Caco-2 (cell line): Measurements from ENCODE around the gene KDM4B. TPM values are rescaled to one million over a fixed set of nuclear protein-coding genes. Genes with fewer than 3 reads are reported as not detected.
A peak's percentile ranks its signal among the peaks of the same experiment; 100 is the strongest.

Source experiments
- BruUV-seq: library from RNA; stranded (reverse); fragments of 400-500 nt; replicated peaks from 2 replicates; lab custom pipeline; 2021; lab: Mats Ljungman, UMichigan
- CTCF ChIA-PET: fragments of 300-600 bp; sonication (Branson Sonifier 250); formaldehyde crosslinking; loops from one replicate; lab custom pipeline; 2022; ENCODE audit warnings: antibody characterized with exemption; lab: Charles Lee
- POLR2A ChIA-PET: fragments of 300-600 bp; sonication (Branson Sonifier 250); formaldehyde crosslinking; loops from one replicate; lab custom pipeline; 2022; ENCODE audit warnings: antibody characterized with exemption; lab: Charles Lee
- DNase-seq, 2 experiments: peaks; one replicate each; pipeline versions ENCODE4 v3.0.0 to v3.0.0-alpha.2; 2020 to 2022
- H3K27me3 ChIP-seq: replicated peaks from 2 replicates; pipeline ENCODE4 v1.6.0; 2011; ENCODE audit warnings: low read length; ENCODE audit not compliant: control insufficient read depth, insufficient read depth
- H3K36me3 ChIP-seq: 2 replicates; pipeline ENCODE4 v1.5.1; 2011; ENCODE audit warnings: low read length; ENCODE audit not compliant: control insufficient read depth, insufficient read depth
- H3K4me1 ChIP-seq: fragments of 250-450 bp; sonication (Bioruptor Pico); 2 replicates; pipeline ENCODE4 v1.5.1; 2020; ENCODE audit warnings: mild to moderate bottlenecking
- H3K4me3 ChIP-seq: 2 replicates; pipeline ENCODE4 v1.5.1; 2011; ENCODE audit warnings: low read depth, mild to moderate bottlenecking, control low read depth, low read length
- H3K9me3 ChIP-seq: fragments of 250-450 bp; sonication (Bioruptor Pico); 2 replicates; pipeline ENCODE4 v1.5.1; 2020; ENCODE audit warnings: mild to moderate bottlenecking, moderate library complexity
- H3K27ac Mint-ChIP-seq: one replicate; pipeline ENCODE4 v1.8.0; 2022; ENCODE audit warnings: mixed read lengths; ENCODE audit not compliant: unreplicated experiment
- H3K27me3 Mint-ChIP-seq: one replicate; pipeline ENCODE4 v1.8.0; 2022; ENCODE audit warnings: mixed read lengths; ENCODE audit not compliant: insufficient read depth, unreplicated experiment
- H3K36me3 Mint-ChIP-seq: one replicate; pipeline ENCODE4 v1.8.0; 2022; ENCODE audit warnings: mild to moderate bottlenecking, mixed read lengths; ENCODE audit not compliant: insufficient read depth, unreplicated experiment
- H3K4me1 Mint-ChIP-seq: one replicate; pipeline ENCODE4 v1.8.0; 2022; ENCODE audit warnings: low read depth, mixed read lengths; ENCODE audit not compliant: unreplicated experiment
- H3K4me3 Mint-ChIP-seq: one replicate; pipeline ENCODE4 v1.8.0; 2022; ENCODE audit warnings: mild to moderate bottlenecking, moderate library complexity, mixed read lengths; ENCODE audit not compliant: unreplicated experiment
- H3K9me3 Mint-ChIP-seq: one replicate; pipeline ENCODE4 v1.8.0; 2022; ENCODE audit warnings: mixed read lengths; ENCODE audit not compliant: unreplicated experiment
- CTCF ChIP-seq, 2 experiments: fragments of 200-600 bp in 1 of 2; IDR thresholded peaks; 1 replicate in 1 of 2; 2 replicates in 1 of 2; pipeline versions ENCODE4 v1.5.1 to v1.8.0; 2011 to 2022; ENCODE audit warnings: antibody characterized with exemption in 1 of 2, control low read depth in 1 of 2, inconsistent platforms in 1 of 2, low read depth in 1 of 2, low read length in 1 of 2, mild to moderate bottlenecking in 1 of 2, moderate library complexity in 1 of 2; ENCODE audit not compliant: insufficient read depth in 1 of 2, severe bottlenecking in 1 of 2, unreplicated experiment in 1 of 2
- intact Hi-C: fragments of 100-400 bp; cut with micrococcal nuclease; formaldehyde crosslinking; loops from one replicate; pipeline ENCODE4 v1.10.0; 2022; ENCODE audit not compliant: unreplicated experiment
- total RNA-seq: library from RNA; stranded (reverse); gene quantifications from 2 replicates; pipeline ENCODE4 v1.2.3, GENCODE V29; 2022

The KDM4B gene
- total RNA-seq, 1 experiment from 2014 or later, result 27.4 TPM

- CTCF ChIA-PET, result no interaction called here
- H3K9me3 Mint-ChIP-seq, result no peaks in the 10 kb centered on the region
- no peaks in the 10 kb centered on the region for H3K27me3 ChIP-seq
- H3K9me3 ChIP-seq, result no peaks in the 10 kb centered on the region
- H3K4me3 Mint-ChIP-seq, result no peak overlapping the region
- H3K27me3 Mint-ChIP-seq, result no peaks in the 10 kb centered on the region
- DNase-seq, result peak in 1 of 2 experiments; percentile 60
- no peak overlapping the region for H3K27ac Mint-ChIP-seq
- POLR2A ChIA-PET, result no interaction called here
- peaks cover 14% of the 10 kb centered on the region for H3K36me3 Mint-ChIP-seq
- H3K4me1 ChIP-seq, result peaks cover 38% of the 10 kb centered on the region
- H3K4me1 Mint-ChIP-seq, result peaks cover 34% of the 10 kb centered on the region
- no peaks in the 10 kb centered on the region for H3K36me3 ChIP-seq
- H3K4me3 ChIP-seq, result no peak overlapping the region
- intact Hi-C loops, result no loop called here
- no peak for TF ChIP-seq CTCF (IDR thresholded peaks at IDR 0.05; ENCODE audit: insufficient read depth in 1 of 2, low read depth in 1 of 2, low read length in 1 of 2, severe bottlenecking in 1 of 2, unreplicated experiment in 1 of 2)
- BruUV-seq, result no TSS peak
Measured at GRCh38 chr19:4990306-4990705, 21.4 kb downstream of the KDM4B start.

- Mint-ChIP-seq H3K36me3 (peaks cover 6% of the 10 kb centered on the region), H3K27me3 (no peaks in the 10 kb centered on the region)
- CTCF ChIA-PET, result no interaction called here
Measured at GRCh38 chr19:4991538-4991937, 22.6 kb downstream of the KDM4B start.

GRCh38 chr19:4991996-4992698 lies 23.2 kb downstream of the KDM4B start:
- Mint-ChIP-seq H3K27ac (peak overlapping the region; percentile 80), H3K36me3 (peaks cover 5% of the 10 kb centered on the region), H3K4me3 (peak overlapping the region; percentile 55), H3K4me1 (peaks cover 26% of the 10 kb centered on the region), H3K27me3 (no peaks in the 10 kb centered on the region), H3K9me3 (no peaks in the 10 kb centered on the region)
- intact Hi-C loops, result no loop called here
- Histone ChIP-seq H3K4me1 (peaks cover 30% of the 10 kb centered on the region), H3K36me3 (no peaks in the 10 kb centered on the region), H3K9me3 (no peaks in the 10 kb centered on the region), H3K4me3 (no peak overlapping the region), H3K27me3 (no peaks in the 10 kb centered on the region)
- BruUV-seq, result no TSS peak
- DNase-seq, result peak; percentile 38 to 54
- ChIA-PET POLR2A (no interaction called here), CTCF (no interaction called here)
- TF ChIP-seq CTCF (IDR thresholded peaks at IDR 0.05; ENCODE audit: insufficient read depth in 1 of 2, low read depth in 1 of 2, low read length in 1 of 2, severe bottlenecking in 1 of 2, unreplicated experiment in 1 of 2), result no peak

More at GRCh38 chr19:4991538-4991937, 22.6 kb downstream of the KDM4B start:
- H3K4me1 ChIP-seq, result peaks cover 34% of the 10 kb centered on the region
- no peaks in the 10 kb centered on the region for H3K9me3 ChIP-seq
- H3K4me3 ChIP-seq, result no peak overlapping the region
- POLR2A ChIA-PET, result no interaction called here
- H3K4me3 Mint-ChIP-seq, result peak overlapping the region; percentile 55
- no peaks in the 10 kb centered on the region for H3K27me3 ChIP-seq
- H3K9me3 Mint-ChIP-seq, result no peaks in the 10 kb centered on the region
- no peak for DNase-seq
- intact Hi-C loops, result no loop called here
- H3K4me1 Mint-ChIP-seq, result peaks cover 28% of the 10 kb centered on the region
- no TSS peak for BruUV-seq
- TF ChIP-seq CTCF (IDR thresholded peaks at IDR 0.05; ENCODE audit: insufficient read depth in 1 of 2, low read depth in 1 of 2, low read length in 1 of 2, severe bottlenecking in 1 of 2, unreplicated experiment in 1 of 2), result no peak
- no peaks in the 10 kb centered on the region for H3K36me3 ChIP-seq
- peak overlapping the region; percentile 80 for H3K27ac Mint-ChIP-seq
